HepG2 (cell line): ENCODE measurements around the gene SLC7A10. TPM values are rescaled to one million over a fixed set of nuclear protein-coding genes. Genes with fewer than 3 reads are reported as not detected.
A peak's percentile ranks its signal among the peaks of the same experiment; 100 is the strongest.

Experiments used
- ATAD3A ChIP-seq: sonication (generic); formaldehyde crosslinking; IDR thresholded peaks from 2 replicates; pipeline ENCODE4 v1.4.0; 2020; ENCODE audit warnings: missing genetic modification reagents
- ETS1 ChIP-seq: sonication (generic); formaldehyde crosslinking; IDR thresholded peaks from 2 replicates; pipeline ENCODE4 v1.4.0; 2020; ENCODE audit warnings: missing genetic modification reagents
- HDAC1 ChIP-seq: sonication (generic); formaldehyde crosslinking; IDR thresholded peaks from 2 replicates; pipeline ENCODE4 v1.5.1; 2020; ENCODE audit warnings: mild to moderate bottlenecking, missing genetic modification reagents
- HNF1B ChIP-seq: sonication (generic); formaldehyde crosslinking; IDR thresholded peaks from 2 replicates; pipeline ENCODE4 v1.5.1; 2020; ENCODE audit warnings: mild to moderate bottlenecking, moderate library complexity, missing genetic modification reagents
- HNRNPL ChIP-seq: fragments of 200-400 bp; formaldehyde crosslinking; IDR thresholded peaks from 2 replicates; pipeline ENCODE4 v1.6.1; 2017; ENCODE audit warnings: mild to moderate bottlenecking, low read depth, low read length
- HOXD1 ChIP-seq: sonication (generic); formaldehyde crosslinking; IDR thresholded peaks from 2 replicates; pipeline ENCODE4 v1.5.0; 2020; ENCODE audit warnings: missing genetic modification reagents
- JUN ChIP-seq: sonication (generic); formaldehyde crosslinking; IDR thresholded peaks from 2 replicates; pipeline ENCODE4 v1.4.0; 2020; ENCODE audit warnings: mild to moderate bottlenecking, missing genetic modification reagents
- KDM6A ChIP-seq: IDR thresholded peaks from 2 replicates; pipeline ENCODE4 v1.6.1; 2016; ENCODE audit warnings: low read depth
- LCORL ChIP-seq, 2 experiments: fragments of 450-650 bp in 1 of 2; sonication (generic) in 1 of 2; formaldehyde crosslinking in 1 of 2; IDR thresholded peaks; 2 replicates each; pipeline versions ENCODE4 v1.5.0 to v1.6.1; 2017 to 2020; ENCODE audit warnings: antibody characterized with exemption in 1 of 2, missing genetic modification reagents in 1 of 2
- MTF2 ChIP-seq: sonication (generic); formaldehyde crosslinking; IDR thresholded peaks from 2 replicates; pipeline ENCODE4 v1.5.0; 2020; ENCODE audit warnings: missing genetic modification reagents, borderline replicate concordance
- NCOA2 ChIP-seq: sonication (generic); formaldehyde crosslinking; IDR thresholded peaks from 2 replicates; pipeline ENCODE4 v1.8.0; 2022; ENCODE audit warnings: inconsistent platforms
- NFE2 ChIP-seq: sonication (generic); formaldehyde crosslinking; IDR thresholded peaks from 2 replicates; pipeline ENCODE4 v1.4.0; 2020; ENCODE audit warnings: missing genetic modification reagents
- NR1H2 ChIP-seq: sonication (generic); formaldehyde crosslinking; IDR thresholded peaks from 2 replicates; pipeline ENCODE4 v1.8.1; 2022; ENCODE audit warnings: low read depth, missing genetic modification reagents, borderline replicate concordance
- NR2F1 ChIP-seq, 2 experiments: fragments of 450-650 bp in 1 of 2; formaldehyde crosslinking in 1 of 2; IDR thresholded peaks; 2 replicates each; pipeline versions ENCODE4 v1.5.0 to v1.6.1; 2016 to 2020; ENCODE audit warnings: mild to moderate bottlenecking in 1 of 2, missing compliant biosample characterization in 1 of 2, missing genetic modification reagents in 1 of 2, moderate library complexity in 1 of 2
- PPARG ChIP-seq: conservative IDR thresholded peaks from 2 replicates; pipeline ENCODE4 v1.6.1; 2016; ENCODE audit warnings: missing biosample characterization, missing genetic modification reagents
- RARA ChIP-seq: IDR thresholded peaks from 2 replicates; pipeline ENCODE4 v1.6.1; 2016; ENCODE audit warnings: missing genetic modification reagents, missing compliant biosample characterization
- SIX1 ChIP-seq: sonication (generic); formaldehyde crosslinking; IDR thresholded peaks from 2 replicates; pipeline ENCODE4 v1.4.0; 2020; ENCODE audit warnings: missing genetic modification reagents, borderline replicate concordance
- SKI ChIP-seq: fragments of 450-650 bp; IDR thresholded peaks from one replicate; pipeline ENCODE4 v1.6.1; 2018; ENCODE audit warnings: mild to moderate bottlenecking; ENCODE audit not compliant: partially characterized antibody
- SOX6 ChIP-seq, 2 experiments: fragments of 450-650 bp in 1 of 2; sonication (generic) in 1 of 2; formaldehyde crosslinking in 1 of 2; IDR thresholded peaks; 2 replicates each; pipeline versions ENCODE4 v1.4.0 to v1.6.1; 2017 to 2020; ENCODE audit warnings: antibody characterized with exemption in 1 of 2, mild to moderate bottlenecking in 1 of 2, missing genetic modification reagents in 1 of 2
- TEAD3 ChIP-seq: optimal IDR thresholded peaks from 2 replicates; pipeline ENCODE3; 2016; ENCODE audit warnings: borderline replicate concordance
- ZBTB7B ChIP-seq: sonication (generic); formaldehyde crosslinking; IDR thresholded peaks from 2 replicates; pipeline ENCODE4 v1.4.0; 2020; ENCODE audit warnings: missing genetic modification reagents
- ZFX ChIP-seq: sonication (generic); formaldehyde crosslinking; IDR thresholded peaks from 2 replicates; pipeline ENCODE4 v1.4.0; 2020; ENCODE audit warnings: mild to moderate bottlenecking, low read depth, missing genetic modification reagents, moderate library complexity
- ZNF329 ChIP-seq: sonication (generic); formaldehyde crosslinking; IDR thresholded peaks from 2 replicates; pipeline ENCODE4 v1.9.0; 2021; ENCODE audit warnings: low read depth, mild to moderate bottlenecking, missing genetic modification reagents
- ZNF414 ChIP-seq: sonication (generic); formaldehyde crosslinking; IDR thresholded peaks from 2 replicates; pipeline ENCODE4 v1.5.0; 2020; ENCODE audit warnings: missing genetic modification reagents
- ZNF468 ChIP-seq: sonication (generic); formaldehyde crosslinking; IDR thresholded peaks from 2 replicates; pipeline ENCODE4 v1.8.0; 2022; ENCODE audit warnings: mild to moderate bottlenecking, moderate library complexity, missing genetic modification reagents
- ZNF546 ChIP-seq: sonication (generic); formaldehyde crosslinking; conservative IDR thresholded peaks from 2 replicates; pipeline ENCODE4 v1.8.1; 2023; ENCODE audit warnings: mild to moderate bottlenecking, missing genetic modification reagents
- ZNF556 ChIP-seq: sonication (generic); formaldehyde crosslinking; IDR thresholded peaks from 2 replicates; pipeline ENCODE4 v1.4.0; 2020; ENCODE audit warnings: mild to moderate bottlenecking, missing genetic modification reagents, borderline replicate concordance
- ZNF841 ChIP-seq: sonication (generic); formaldehyde crosslinking; IDR thresholded peaks from 2 replicates; pipeline ENCODE4 v1.8.1; 2023; ENCODE audit warnings: missing genetic modification reagents, borderline replicate concordance
- polyA plus RNA-seq, 8 experiments: library from polyadenylated mRNA; depleted of rRNA in 3 of 8; stranded (reverse) in 7 of 8; unstranded in 1 of 8; fragments of >200 nt; fragmentation: Illumina TruSeq in 4 of 8; extraction: Trizol in 4 of 8; gene quantifications; 2 replicates each; pipeline versions ENCODE4 v1.2.1 to v1.2.3, GENCODE V29; 2011 to 2016; ENCODE audit warnings: low read depth in 4 of 8, missing spikeins in 1 of 8, mixed read lengths in 1 of 8; ENCODE audit not compliant: insufficient read depth in 1 of 8
- total RNA-seq, 5 experiments: library from RNA; depleted of rRNA; stranded (reverse); fragments of >200 nt; fragmentation: Illumina TruSeq; extraction: Trizol; gene quantifications; 2 replicates each; pipeline ENCODE4 v1.2.3, GENCODE V29; 2016; ENCODE audit warnings: low read depth in 1 of 5
- TF ChIP-seq, protein P1 (sequence below), 2 experiments: fragments of 450-650 bp in 1 of 2; sonication (generic) in 1 of 2; formaldehyde crosslinking; IDR thresholded peaks; 2 replicates each; pipeline versions ENCODE4 v1.5.0 to v1.8.0; 2020 to 2022; ENCODE audit warnings: mild to moderate bottlenecking in 1 of 2, missing genetic modification reagents in 1 of 2

Gene SLC7A10
- total and polyA plus RNA-seq, 2 of the 13 experiments (the other 11 are each of a cell fraction or from before 2014, with no cell fraction given), result 1.1 to 2.2 TPM

- TF ChIP-seq HNF1B, result peak; percentile 35; the same call in 1 of the 2 replicates
- TF ChIP-seq ZNF329 (CRISPR knock-in tag), result no peak
- no peak for TF ChIP-seq ETS1 (CRISPR knock-in tag)
- peak; percentile 73 to 93; a peak in 3 of 4 replicates for TF ChIP-seq NR2F1 (CRISPR knock-in tag; IDR thresholded peaks at IDR 0.05)
- peak; percentile 38; the same call in 1 of the 2 replicates for TF ChIP-seq ZBTB7B (CRISPR knock-in tag)
- peak; percentile 11 for TF ChIP-seq TEAD3 (CRISPR knock-in tag)
- no peak for TF ChIP-seq SIX1 (CRISPR knock-in tag)
- peak; percentile 48 for TF ChIP-seq SKI
- TF ChIP-seq RARA (CRISPR knock-in tag), result peak; percentile 92
- peak; percentile 61; the same call in 1 of the 2 replicates for TF ChIP-seq ZFX (CRISPR knock-in tag)
- no peak for TF ChIP-seq SOX6 (IDR thresholded peaks at IDR 0.05)
- TF ChIP-seq SOX6 (CRISPR knock-in tag; IDR thresholded peaks at IDR 0.05), result peak; percentile 49
- peak; percentile 77; the same call in 1 of the 2 replicates for TF ChIP-seq HDAC1 (CRISPR knock-in tag)
- 0 out of 2 replicates have a peak, but pooled peaks have one; percentile 29 for TF ChIP-seq ZNF556 (CRISPR knock-in tag)
- TF ChIP-seq MTF2 (CRISPR knock-in tag), result no peak
- peak; percentile 86 for TF ChIP-seq PPARG
- peak; percentile 53 for TF ChIP-seq NCOA2 (CRISPR knock-in tag)
- TF ChIP-seq JUN (CRISPR knock-in tag), result no peak
- TF ChIP-seq ZNF414 (CRISPR knock-in tag), result no peak
- no peak for TF ChIP-seq NFE2 (CRISPR knock-in tag)
- no peak for TF ChIP-seq ZNF546 (CRISPR knock-in tag)
- TF ChIP-seq HNRNPL, result peak; percentile 80
- TF ChIP-seq ATAD3A, result no peak
- TF ChIP-seq KDM6A (CRISPR knock-in tag), result peak; percentile 76
- TF ChIP-seq HOXD1 (CRISPR knock-in tag), result no peak
- no peak for TF ChIP-seq NR1H2 (CRISPR knock-in tag)
- TF ChIP-seq ZNF841 (CRISPR knock-in tag), result no peak
- no peak for TF ChIP-seq LCORL (IDR thresholded peaks at IDR 0.05)
- peak; percentile 59 for TF ChIP-seq LCORL (CRISPR knock-in tag; IDR thresholded peaks at IDR 0.05)
- TF ChIP-seq ZNF468, result no peak
- TF ChIP-seq, protein P1, sequence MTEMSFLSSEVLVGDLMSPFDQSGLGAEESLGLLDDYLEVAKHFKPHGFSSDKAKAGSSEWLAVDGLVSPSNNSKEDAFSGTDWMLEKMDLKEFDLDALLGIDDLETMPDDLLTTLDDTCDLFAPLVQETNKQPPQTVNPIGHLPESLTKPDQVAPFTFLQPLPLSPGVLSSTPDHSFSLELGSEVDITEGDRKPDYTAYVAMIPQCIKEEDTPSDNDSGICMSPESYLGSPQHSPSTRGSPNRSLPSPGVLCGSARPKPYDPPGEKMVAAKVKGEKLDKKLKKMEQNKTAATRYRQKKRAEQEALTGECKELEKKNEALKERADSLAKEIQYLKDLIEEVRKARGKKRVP (CRISPR knock-in tag; IDR thresholded peaks at IDR 0.05), result no peak
Measured at GRCh38 chr19:33247441-33247819, 21.8 kb upstream of the SLC7A10 start (continued).
